ENCODE results near the gene SGPP1. TPM values are rescaled to one million over a fixed set of nuclear protein-coding genes. Genes with fewer than 3 reads are reported as not detected.
A peak's percentile ranks its signal among the peaks of the same experiment; 100 is the strongest.
"Not testable (repeated sequence)": the region's sequence is repeated elsewhere in the genome, so short reads cannot be mapped to it uniquely, and the experiment has no call there.

SGPP1 gene
- total RNA-seq = 10 to 100 TPM; 16.4 to 17.7 TPM
- long read RNA-seq, donor 1, transcript SGPP1-201 (3 exons, 3,312 nt) = major isoform, 7 of 10 reads
- long read RNA-seq, donor 1, partial matches to known transcripts = 1 of 10 reads
- long read RNA-seq, donor 1, other reads (novel, unspliced or antisense) = 2 of 10 reads
- long read RNA-seq, donor 2 = 0 reads

- intact Hi-C loops (cut with DNase I) = no loop called here
- peak; percentile 93 for DNase-seq (ENCODE audit: low spot score)
Observed at GRCh38 chr14:63727736-63728728, at the start of gene SGPP1. TSS of gene SGPP1 (minus strand) at chr14:63728065. CDS start at chr14:63727944, 121 bp downstream.

GRCh38 chr14:63777024-63777423, 49.2 kb upstream of the SGPP1 start:
- DNase-seq (ENCODE audit: low spot score) = no peak
- intact Hi-C loops (cut with DNase I) = no loop called here

- intact Hi-C loops (cut with DNase I) = no loop called here
- DNase-seq (ENCODE audit: low spot score) = no peak
Observed at GRCh38 chr14:63773504-63773903, 45.6 kb upstream of the SGPP1 start.

- DNase-seq (ENCODE audit: low spot score) = no peak
- intact Hi-C loops (cut with DNase I) = no loop called here
Observed at GRCh38 chr14:63770187-63770807, 42.4 kb upstream of the SGPP1 start.

GRCh38 chr14:63766611-63767010, 38.7 kb upstream of the SGPP1 start:
- intact Hi-C loops (cut with DNase I) = no loop called here
- DNase-seq (ENCODE audit: low spot score) = no peak

- intact Hi-C loops (cut with DNase I) = no loop called here
Observed at GRCh38 chr14:63764620-63765139, 36.8 kb upstream of the SGPP1 start.

GRCh38 chr14:63764103-63764502, 36.2 kb upstream of the SGPP1 start:
- intact Hi-C loops (cut with DNase I) = no loop called here
- DNase-seq (ENCODE audit: low spot score) = no peak

More at GRCh38 chr14:63764620-63765139, 36.8 kb upstream of the SGPP1 start:
- DNase-seq (ENCODE audit: low spot score) = no peak

- intact Hi-C loops (cut with DNase I) = no loop called here
Observed at GRCh38 chr14:63761351-63762117, 33.7 kb upstream of the SGPP1 start.

GRCh38 chr14:63760014-63760413, 32.1 kb upstream of the SGPP1 start:
- intact Hi-C loops (cut with DNase I) = no loop called here
- no peak for DNase-seq (ENCODE audit: low spot score)

More at GRCh38 chr14:63761351-63762117, 33.7 kb upstream of the SGPP1 start:
- no peak for DNase-seq (ENCODE audit: low spot score)

- intact Hi-C loops (cut with DNase I) = no loop called here
- DNase-seq (ENCODE audit: low spot score) = no peak
Observed at GRCh38 chr14:63759456-63759855, 31.6 kb upstream of the SGPP1 start.

- intact Hi-C loops (cut with DNase I) = no loop called here
- DNase-seq (ENCODE audit: low spot score) = no peak
Observed at GRCh38 chr14:63757211-63757610, 29.3 kb upstream of the SGPP1 start.

- intact Hi-C loops (cut with DNase I) = no loop called here
- DNase-seq (ENCODE audit: low spot score) = no peak
Observed at GRCh38 chr14:63752449-63753169, 24.7 kb upstream of the SGPP1 start.

- intact Hi-C loops (cut with DNase I); DNase-seq (ENCODE audit: low spot score): not testable (repeated sequence)
Observed at GRCh38 chr14:63751076-63751475, 23.2 kb upstream of the SGPP1 start.

- intact Hi-C loops (cut with DNase I) = no loop called here
- DNase-seq (ENCODE audit: low spot score) = no peak
Observed at GRCh38 chr14:63747846-63748245, 20.0 kb upstream of the SGPP1 start.

- DNase-seq (ENCODE audit: low spot score) = no peak
- intact Hi-C loops (cut with DNase I) = no loop called here
Observed at GRCh38 chr14:63745858-63746425, 18.1 kb upstream of the SGPP1 start.

GRCh38 chr14:63745272-63745671, 17.4 kb upstream of the SGPP1 start:
- DNase-seq (ENCODE audit: low spot score) = no peak
- intact Hi-C loops (cut with DNase I) = no loop called here

- DNase-seq (ENCODE audit: low spot score) = no peak
- intact Hi-C loops (cut with DNase I) = no loop called here
Observed at GRCh38 chr14:63737582-63738006, 9.7 kb upstream of the SGPP1 start.

- DNase-seq (ENCODE audit: low spot score) = no peak
- intact Hi-C loops (cut with DNase I) = no loop called here
Observed at GRCh38 chr14:63735720-63736119, 7.9 kb upstream of the SGPP1 start.

All from posterior vena cava (tissue), 2 donors.